GM23248 (cell line): ENCODE data around the gene SEC31A. TPM values are rescaled to one million over a fixed set of nuclear protein-coding genes. Genes with fewer than 3 reads are reported as not detected.
"Not testable (repeated sequence)": the region's sequence is repeated elsewhere in the genome, so short reads cannot be mapped to it uniquely, and the experiment has no call there.

Experiments used
- DNase-seq: peaks from one replicate; pipeline ENCODE4 v3.0.0-alpha.2; 2015
- H2AFZ ChIP-seq: fragments of 200-600 bp; sonication (generic); 2 replicates; pipeline ENCODE4 v1.6.1; 2016; ENCODE audit warnings: antibody characterized with exemption
- H3F3A ChIP-seq: fragments of 200-600 bp; sonication (generic); 2 replicates; pipeline ENCODE4 v1.6.1; 2016; ENCODE audit warnings: mild to moderate bottlenecking, antibody characterized with exemption, mixed run types; ENCODE audit not compliant: insufficient read depth
- H3K27ac ChIP-seq: fragments of 200-600 bp; sonication (generic); 2 replicates; pipeline ENCODE4 v1.5.1; 2016; ENCODE audit warnings: mild to moderate bottlenecking
- H3K27me3 ChIP-seq: fragments of 200-600 bp; sonication (generic); replicated peaks from 2 replicates; pipeline ENCODE4 v1.6.1; 2016; ENCODE audit warnings: mild to moderate bottlenecking; ENCODE audit not compliant: insufficient read depth
- H3K36me3 ChIP-seq: fragments of 200-600 bp; sonication (generic); 2 replicates; pipeline ENCODE4 v1.6.1; 2016; ENCODE audit warnings: low read depth, mild to moderate bottlenecking
- H3K4me1 ChIP-seq: fragments of 200-600 bp; sonication (generic); 2 replicates; pipeline ENCODE4 v1.6.1; 2016; ENCODE audit warnings: mild to moderate bottlenecking; ENCODE audit not compliant: insufficient read depth
- H3K4me2 ChIP-seq: fragments of 200-600 bp; sonication (generic); one replicate; pipeline ENCODE4 v1.6.1; 2016; ENCODE audit warnings: mild to moderate bottlenecking; ENCODE audit not compliant: unreplicated experiment
- H3K4me3 ChIP-seq: fragments of 200-600 bp; sonication (generic); 2 replicates; pipeline ENCODE4 v1.5.1; 2016; ENCODE audit warnings: mild to moderate bottlenecking
- H3K79me2 ChIP-seq: fragments of 200-600 bp; sonication (generic); 2 replicates; pipeline ENCODE4 v1.6.1; 2016; ENCODE audit warnings: mild to moderate bottlenecking; ENCODE audit not compliant: insufficient read depth
- H3K9ac ChIP-seq: fragments of 200-600 bp; sonication (generic); 2 replicates; pipeline ENCODE4 v1.6.1; 2016; ENCODE audit warnings: mild to moderate bottlenecking
- H3K9me2 ChIP-seq: fragments of 200-600 bp; sonication (generic); 2 replicates; pipeline ENCODE4 v1.6.1; 2016; ENCODE audit warnings: mixed run types, mild to moderate bottlenecking, moderate library complexity; ENCODE audit not compliant: insufficient read depth
- H3K9me3 ChIP-seq: fragments of 200-600 bp; sonication (generic); one replicate; pipeline ENCODE4 v1.6.1; 2017; ENCODE audit warnings: low read depth
- H4K20me1 ChIP-seq: fragments of 200-600 bp; sonication (generic); 2 replicates; pipeline ENCODE4 v1.6.0; 2016; ENCODE audit not compliant: insufficient read depth
- EZH2 ChIP-seq: fragments of 200-600 bp; sonication (generic); IDR thresholded peaks from 2 replicates; pipeline ENCODE4 v1.6.1; 2018; ENCODE audit warnings: antibody characterized with exemption, mild to moderate bottlenecking; ENCODE audit not compliant: insufficient read depth, poor library complexity, severe bottlenecking
- EZH2phosphoT487 ChIP-seq: fragments of 200-600 bp; sonication (generic); IDR thresholded peaks from 2 replicates; pipeline ENCODE4 v1.6.1; 2018; ENCODE audit warnings: antibody characterized with exemption, moderate library complexity, mild to moderate bottlenecking, low read depth; ENCODE audit not compliant: insufficient read depth
- WGBS, 2 experiments: methylation state at CpG; one replicate each; pipeline ENCODE4 v1.1.6; 2015 to 2017; ENCODE audit warnings: low lambda C conversion rate in 2 of 2, low coverage in 1 of 2; ENCODE audit errors: missing lambda C conversion rate in 2 of 2; 5-methylcytosine and 5-hydroxymethylcytosine counted together
- in situ Hi-C: fragments of 300-500 bp; cut with MboI; formaldehyde crosslinking; loops from 2 replicates; pipeline ENCODE4 v1.15.0; 2020
- polyA plus RNA-seq: library from polyadenylated mRNA; unstranded; fragments of >200 nt; fragmentation: Nextera tagmentation; extraction: Ambion mirVana; gene quantifications from 2 replicates; pipeline ENCODE4 v1.2.1, GENCODE V29; 2016
- total RNA-seq: library from RNA; depleted of rRNA; stranded (reverse); fragments of >200 nt; shearing (Covaris generic); gene quantifications from 2 replicates; pipeline ENCODE4 v1.2.3, GENCODE V29; 2014

The SEC31A gene
- total and polyA plus RNA-seq, 2 experiments from 2014 or later = 308 to 315 TPM

GRCh38 chr4:82885410-82885809, 5.5 kb downstream of the SEC31A start:
- TF ChIP-seq EZH2 = no peak
- Histone ChIP-seq H2AFZ (no peak overlapping the region), H3K36me3 (peaks cover 11% of the 10 kb centered on the region; the same call in 1 of the 2 replicates), H4K20me1 (peaks cover 43% of the 10 kb centered on the region), H3F3A (peaks cover 54% of the 10 kb centered on the region), H3K9ac (peak overlapping the region; percentile 67; the same call in 1 of the 2 replicates), H3K9me3 (no peaks in the 10 kb centered on the region), H3K9me2 (no peaks in the 10 kb centered on the region), H3K4me1 (peaks cover 29% of the 10 kb centered on the region), H3K4me3 (peak overlapping the region; percentile 62), H3K4me2 (peak overlapping the region; percentile 87), H3K27me3 (no peaks in the 10 kb centered on the region), H3K27ac (peak overlapping the region; percentile 14), H3K79me2 (peaks cover 100% of the 10 kb centered on the region)
- in situ Hi-C loops = no loop called here
- peak; percentile 41 for DNase-seq

DNA sequence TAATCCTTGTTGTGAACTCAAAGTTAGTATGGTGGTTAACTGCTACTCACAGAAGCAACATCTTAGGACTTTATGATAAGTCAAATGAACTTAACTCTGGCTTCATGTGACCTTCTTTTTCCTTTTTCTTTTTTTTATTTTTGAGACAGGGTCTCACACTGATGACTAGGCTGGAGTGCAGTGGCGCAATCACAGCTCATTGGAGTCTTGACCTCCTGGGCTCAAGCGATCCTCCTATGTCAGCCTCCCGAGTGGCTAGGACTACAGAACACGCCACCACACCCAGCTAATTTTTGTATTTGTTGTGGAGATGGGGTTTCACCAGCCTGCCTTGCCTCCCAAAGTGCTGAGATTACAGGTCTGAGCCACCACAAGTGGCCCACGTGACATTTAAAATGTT, 22.4 kb downstream of the SEC31A start:
- no peaks in the 10 kb centered on the region for H3K27me3 ChIP-seq
- WGBS, 2 experiments = 98 to 99% methylated on average over 5 of the region's 5 CpGs
- H3K36me3 ChIP-seq = peaks cover 88% of the 10 kb centered on the region
- H3K4me2 ChIP-seq = no peak overlapping the region
- H3K4me1 ChIP-seq = peaks cover 32% of the 10 kb centered on the region
- H3K27ac ChIP-seq = no peak overlapping the region
- no peaks in the 10 kb centered on the region for H3K9me2 ChIP-seq
- H3K9me3 ChIP-seq = no peaks in the 10 kb centered on the region
- no peak for DNase-seq
- no peak for TF ChIP-seq EZH2phosphoT487
- TF ChIP-seq EZH2 = no peak
- no peak overlapping the region for H3K4me3 ChIP-seq
- peaks cover 74% of the 10 kb centered on the region for H3F3A ChIP-seq
- H4K20me1 ChIP-seq = no peaks in the 10 kb centered on the region
- peaks cover 90% of the 10 kb centered on the region for H3K79me2 ChIP-seq
- no peak overlapping the region for H3K9ac ChIP-seq
- H2AFZ ChIP-seq = no peak overlapping the region
- in situ Hi-C loops = loop anchor here (25.0 kb wide), 2 partner anchors 106 to 394 kb away; no protein-coding TSS in a partner anchor

DNA sequence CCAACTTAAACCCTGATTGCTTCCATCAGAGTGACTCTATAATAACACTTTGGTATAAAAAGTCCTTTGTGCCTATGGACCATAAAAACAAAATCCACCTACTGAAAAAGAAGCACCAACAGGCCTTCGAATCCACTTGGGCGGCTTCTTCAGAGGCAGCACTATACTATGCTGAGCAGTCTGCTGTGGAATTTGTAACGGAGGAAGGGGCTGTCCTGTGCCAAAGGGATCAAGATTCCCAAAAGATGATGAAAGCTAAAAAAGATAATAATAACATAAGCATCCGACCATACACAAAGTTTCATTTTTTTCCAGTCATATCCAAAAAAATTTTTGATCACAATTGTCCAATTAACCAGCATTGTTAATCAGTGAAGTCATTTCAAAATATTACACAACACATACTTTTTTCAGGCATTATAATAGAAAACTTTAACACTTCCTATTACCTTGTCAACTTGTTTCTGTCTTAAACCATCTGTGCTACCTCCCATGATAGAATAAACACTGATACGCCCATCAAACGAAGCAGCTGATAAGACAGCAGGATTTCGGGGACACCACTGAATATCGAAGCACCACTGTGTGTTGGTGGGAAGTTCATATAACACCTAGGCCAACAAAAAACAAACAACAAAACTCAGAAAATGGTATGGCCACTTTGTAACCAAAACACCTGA, 24.1 kb downstream of the SEC31A start:
- H3K79me2 ChIP-seq = peaks cover 90% of the 10 kb centered on the region
- H3K27ac ChIP-seq = peak overlapping the region; percentile 93
- H3K27me3 ChIP-seq = no peaks in the 10 kb centered on the region
- peak; percentile 24 for DNase-seq
- H3F3A ChIP-seq = peaks cover 78% of the 10 kb centered on the region
- H3K9me3 ChIP-seq = no peaks in the 10 kb centered on the region
- no peak overlapping the region for H3K4me3 ChIP-seq
- H3K9ac ChIP-seq = peak overlapping the region; percentile 61
- peaks cover 86% of the 10 kb centered on the region for H3K36me3 ChIP-seq
- H4K20me1 ChIP-seq = no peaks in the 10 kb centered on the region
- no peaks in the 10 kb centered on the region for H3K9me2 ChIP-seq
- WGBS, 2 experiments = 85% methylated on average over 8 of the region's 8 CpGs
- H3K4me1 ChIP-seq = peaks cover 32% of the 10 kb centered on the region
- no peak overlapping the region for H2AFZ ChIP-seq
- no peak for TF ChIP-seq EZH2phosphoT487
- TF ChIP-seq EZH2 = no peak
- in situ Hi-C loops = loop anchor here (25.0 kb wide), 2 partner anchors 105 to 395 kb away; no protein-coding TSS in a partner anchor
- peak overlapping the region; percentile 70 for H3K4me2 ChIP-seq

DNA sequence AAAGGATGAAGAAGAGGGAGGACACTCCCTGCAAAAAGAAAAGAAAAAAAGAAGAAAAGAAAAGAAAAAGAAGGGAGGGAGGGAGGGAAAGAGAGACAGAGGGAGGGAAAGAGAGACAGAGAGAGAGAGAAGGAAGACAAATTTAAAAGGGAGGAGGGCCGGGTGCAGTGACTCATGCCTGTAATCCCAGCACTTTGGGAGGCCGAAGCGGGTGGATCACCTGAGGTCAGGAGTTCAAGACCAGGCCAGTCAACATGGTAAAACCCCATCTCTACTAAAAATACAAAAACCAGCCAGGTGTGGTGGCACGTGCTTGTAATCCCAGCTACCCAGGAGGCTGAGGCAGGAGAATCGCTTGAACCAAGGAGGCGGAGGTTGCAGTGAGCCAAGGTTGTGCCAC, 24.9 kb downstream of the SEC31A start:
- Histone ChIP-seq H3K9ac (peak overlapping the region; percentile 61), H3F3A (peaks cover 78% of the 10 kb centered on the region), H3K27ac (peak overlapping the region; percentile 93), H3K4me2 (peak overlapping the region; percentile 70), H3K79me2 (peaks cover 90% of the 10 kb centered on the region), H3K4me1 (peaks cover 32% of the 10 kb centered on the region), H3K36me3 (peaks cover 85% of the 10 kb centered on the region)
- WGBS, 2 experiments = 59 to 100% methylated on average over 3 to 6 of the region's 6 CpGs
- not testable (repeated sequence) for H2AFZ ChIP-seq, H4K20me1 ChIP-seq, H3K9me3 ChIP-seq, H3K27me3 ChIP-seq, H3K9me2 ChIP-seq, H3K4me3 ChIP-seq
- in situ Hi-C loops = loop anchor here (25.0 kb wide), 2 partner anchors 104 to 396 kb away; no protein-coding TSS in a partner anchor
- peak; percentile 30 for DNase-seq
